ENCODE results near the gene MINDY3. TPM values are rescaled to one million over a fixed set of nuclear protein-coding genes. Genes with fewer than 3 reads are reported as not detected.
A peak's percentile ranks its signal among the peaks of the same experiment; 100 is the strongest.

MINDY3 gene
- polyA plus RNA-seq, 4 donors, result 11.1 to 26.7 (median 15.5) TPM

DNA sequence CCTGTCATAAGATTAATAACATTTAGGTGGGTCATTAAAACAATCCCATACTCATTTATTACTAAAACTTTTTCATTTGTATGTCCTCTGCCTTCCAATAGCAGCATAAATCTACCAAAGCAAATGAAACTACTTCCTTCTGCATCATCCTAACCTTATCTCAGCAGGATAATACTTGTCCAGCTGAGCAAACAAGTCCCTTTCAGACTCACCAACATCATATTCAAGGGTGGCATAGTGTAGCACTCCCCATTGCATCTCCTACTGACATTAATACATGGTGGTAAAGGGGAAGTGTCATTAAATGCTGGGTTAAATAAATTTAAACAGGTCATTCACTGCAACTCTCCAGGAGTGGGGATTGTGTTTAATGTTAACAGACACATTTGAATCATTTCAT lies 3.4 kb upstream of the MINDY3 start:
- Histone ChIP-seq H3K27me3 (ENCODE audit: control insufficient read depth in 3 of 3, insufficient read depth in 3 of 3, low read length in 3 of 3) (peaks cover 0 to 19% (median 0%) of the 10 kb centered on the region in 3 donors), H3K4me3 (ENCODE audit: low read depth in 1 of 3, low read length in 3 of 3) (no peak overlapping the region), H3K36me3 (ENCODE audit: control insufficient read depth in 3 of 3, insufficient read depth in 2 of 3, low read depth in 1 of 3, low read length in 3 of 3) (no peaks in the 10 kb centered on the region), H3K4me1 (ENCODE audit: control insufficient read depth in 3 of 3, insufficient read depth in 2 of 3, low read depth in 1 of 3, low read length in 2 of 3) (peaks cover 0 to 3% (median 0%) of the 10 kb centered on the region in 3 donors), H3K9me3 (ENCODE audit: control insufficient read depth in 2 of 2, insufficient read depth in 1 of 2, low read depth in 1 of 2, low read length in 1 of 2) (no peaks in the 10 kb centered on the region), H3K27ac (ENCODE audit: low read depth in 1 of 3, low read length in 2 of 3) (no peak overlapping the region)
- no peak for FAIRE-seq
- no peak for DNase-seq

DNA sequence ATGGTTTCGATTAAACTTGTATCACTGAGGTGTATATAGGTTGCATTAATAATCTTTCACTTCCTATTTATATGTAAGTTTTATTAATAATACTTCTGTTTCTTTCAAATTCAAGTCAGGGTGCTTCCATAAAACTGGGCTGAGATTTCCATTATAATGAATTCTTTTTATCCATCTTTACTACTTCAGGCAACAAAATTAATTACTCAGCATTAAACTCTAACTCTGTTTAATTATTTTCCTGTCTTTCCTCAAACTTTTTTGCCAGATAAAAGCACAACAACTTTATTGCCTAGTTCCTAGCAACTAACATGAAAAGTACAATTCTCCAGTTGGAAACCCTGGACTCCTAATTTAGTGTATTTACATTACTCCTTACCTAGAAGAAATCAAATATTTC lies 3.0 kb upstream of the MINDY3 start:
- Histone ChIP-seq H3K4me3 (ENCODE audit: low read depth in 1 of 3, low read length in 3 of 3) (no peak overlapping the region), H3K27ac (ENCODE audit: low read depth in 1 of 3, low read length in 2 of 3) (no peak overlapping the region), H3K27me3 (ENCODE audit: control insufficient read depth in 3 of 3, insufficient read depth in 3 of 3, low read length in 3 of 3) (peaks cover 0 to 19% (median 0%) of the 10 kb centered on the region in 3 donors), H3K9me3 (ENCODE audit: control insufficient read depth in 2 of 2, insufficient read depth in 1 of 2, low read depth in 1 of 2, low read length in 1 of 2) (no peaks in the 10 kb centered on the region), H3K4me1 (ENCODE audit: control insufficient read depth in 3 of 3, insufficient read depth in 2 of 3, low read depth in 1 of 3, low read length in 2 of 3) (peaks cover 0 to 4% (median 0%) of the 10 kb centered on the region in 3 donors), H3K36me3 (ENCODE audit: control insufficient read depth in 3 of 3, insufficient read depth in 2 of 3, low read depth in 1 of 3, low read length in 3 of 3) (no peaks in the 10 kb centered on the region)
- DNase-seq (no peak), FAIRE-seq (no peak)
- WGBS, 3 donors, result 89 to 96% (median 93%) methylated on average over 1 of the region's 1 CpG

DNA sequence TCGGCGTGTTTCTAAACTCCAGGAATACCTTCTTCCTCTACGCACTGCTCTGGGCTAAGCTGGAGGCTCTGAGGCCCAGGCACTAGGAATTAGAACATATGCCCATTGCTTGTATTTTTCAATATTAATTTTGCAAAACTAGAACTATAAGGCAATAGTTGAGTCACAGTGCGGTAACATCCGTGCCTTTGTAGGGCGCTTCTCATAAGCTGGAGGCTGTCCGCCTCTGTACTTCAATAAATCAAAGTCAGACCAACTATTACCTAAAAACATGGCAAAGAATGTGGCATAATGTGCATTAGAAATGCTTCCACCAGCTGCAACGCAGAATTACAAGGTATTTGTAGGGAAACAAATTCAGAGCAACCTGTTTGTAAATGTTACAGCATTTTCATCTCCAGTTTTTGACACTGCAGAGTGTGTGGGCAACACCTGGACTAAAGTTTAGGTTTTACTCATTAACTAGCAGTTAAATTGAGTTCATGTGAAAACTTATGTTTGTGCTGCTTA lies 440 bp upstream of the MINDY3 start:
- Histone ChIP-seq H3K27ac (ENCODE audit: low read depth in 1 of 3, low read length in 2 of 3) (peak overlapping the region; percentile 54 to 78 (median 67)), H3K4me3 (ENCODE audit: low read depth in 1 of 3, low read length in 3 of 3) (peak overlapping the region; percentile 49 to 97 (median 95)), H3K36me3 (ENCODE audit: control insufficient read depth in 3 of 3, insufficient read depth in 2 of 3, low read depth in 1 of 3, low read length in 3 of 3) (no peaks in the 10 kb centered on the region), H3K4me1 (ENCODE audit: control insufficient read depth in 3 of 3, insufficient read depth in 2 of 3, low read depth in 1 of 3, low read length in 2 of 3) (peaks cover 0 to 4% (median 4%) of the 10 kb centered on the region in 3 donors), H3K27me3 (ENCODE audit: control insufficient read depth in 3 of 3, insufficient read depth in 3 of 3, low read length in 3 of 3) (peaks cover 0 to 9% (median 0%) of the 10 kb centered on the region in 3 donors), H3K9me3 (ENCODE audit: control insufficient read depth in 2 of 2, insufficient read depth in 1 of 2, low read depth in 1 of 2, low read length in 1 of 2) (no peaks in the 10 kb centered on the region)
- FAIRE-seq (no peak), DNase-seq (no peak)
- WGBS, 3 donors, result 53 to 67% (median 57%) methylated on average over 8 of the region's 8 CpGs

DNA sequence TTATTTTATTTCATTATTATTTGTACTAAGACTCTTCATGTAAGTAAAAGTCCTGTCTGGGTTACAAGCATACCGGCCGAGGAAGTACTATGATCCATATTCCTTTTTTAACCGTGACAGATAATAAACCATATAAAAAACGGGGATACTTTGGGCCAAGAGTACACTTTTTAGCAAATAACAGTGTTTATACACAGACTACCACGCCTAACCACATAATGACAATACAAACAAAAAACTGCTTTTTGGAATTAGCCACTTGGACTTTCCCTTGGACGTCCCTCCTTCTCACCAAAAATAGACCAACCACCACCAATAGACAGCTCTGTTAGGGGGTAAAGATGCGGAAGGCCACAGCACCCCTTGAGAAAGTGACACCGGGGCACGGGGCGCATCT lies 800 bp downstream of the MINDY3 start:
- Histone ChIP-seq H3K27ac (ENCODE audit: low read depth in 1 of 3, low read length in 2 of 3) (peak overlapping the region in 2 of 3 donors; percentile 54 to 78), H3K4me1 (ENCODE audit: control insufficient read depth in 3 of 3, insufficient read depth in 2 of 3, low read depth in 1 of 3, low read length in 2 of 3) (peaks cover 0 to 4% (median 4%) of the 10 kb centered on the region in 3 donors), H3K9me3 (ENCODE audit: control insufficient read depth in 2 of 2, insufficient read depth in 1 of 2, low read depth in 1 of 2, low read length in 1 of 2) (no peaks in the 10 kb centered on the region), H3K4me3 (ENCODE audit: low read depth in 1 of 3, low read length in 3 of 3) (peak overlapping the region; percentile 49 to 97 (median 95)), H3K36me3 (ENCODE audit: control insufficient read depth in 3 of 3, insufficient read depth in 2 of 3, low read depth in 1 of 3, low read length in 3 of 3) (no peaks in the 10 kb centered on the region), H3K27me3 (ENCODE audit: control insufficient read depth in 3 of 3, insufficient read depth in 3 of 3, low read length in 3 of 3) (peaks cover 0 to 3% (median 0%) of the 10 kb centered on the region in 3 donors)
- FAIRE-seq (no peak), DNase-seq (no peak)
- 8 to 11% (median 10%) methylated on average over 10 of the region's 10 CpGs for WGBS, 3 donors

DNA sequence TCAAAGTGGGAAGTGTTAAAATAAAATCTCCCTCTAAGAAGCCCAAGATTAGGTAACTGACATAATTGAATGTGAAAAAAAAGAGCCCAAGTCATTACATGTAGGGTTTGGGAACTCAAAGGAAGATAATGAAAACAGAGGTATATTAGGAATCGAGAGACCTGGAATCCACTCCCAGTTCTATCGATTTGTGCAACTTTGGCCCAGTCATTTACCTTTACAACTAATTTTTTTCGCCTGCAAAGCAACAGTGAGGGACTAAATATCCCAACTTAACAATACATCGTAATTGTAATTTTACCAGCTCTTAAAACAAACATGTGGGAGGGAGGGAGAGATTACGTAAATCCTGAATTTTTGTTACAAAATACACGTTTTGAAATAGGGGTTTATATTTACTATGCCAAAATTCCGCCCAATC lies 1.4 kb downstream of the MINDY3 start:
- Histone ChIP-seq H3K4me1 (ENCODE audit: control insufficient read depth in 3 of 3, insufficient read depth in 2 of 3, low read depth in 1 of 3, low read length in 2 of 3) (peaks cover 0 to 4% (median 4%) of the 10 kb centered on the region in 3 donors), H3K27ac (ENCODE audit: low read depth in 1 of 3, low read length in 2 of 3) (no peak overlapping the region), H3K9me3 (ENCODE audit: control insufficient read depth in 2 of 2, insufficient read depth in 1 of 2, low read depth in 1 of 2, low read length in 1 of 2) (no peaks in the 10 kb centered on the region), H3K36me3 (ENCODE audit: control insufficient read depth in 3 of 3, insufficient read depth in 2 of 3, low read depth in 1 of 3, low read length in 3 of 3) (no peaks in the 10 kb centered on the region), H3K4me3 (ENCODE audit: low read depth in 1 of 3, low read length in 3 of 3) (no peak overlapping the region), H3K27me3 (ENCODE audit: control insufficient read depth in 3 of 3, insufficient read depth in 3 of 3, low read length in 3 of 3) (peaks cover 0 to 2% (median 0%) of the 10 kb centered on the region in 3 donors)
- no peak for DNase-seq
- no peak for FAIRE-seq
- 82 to 87% (median 84%) methylated on average over 7 of the region's 7 CpGs for WGBS, 3 donors

DNA sequence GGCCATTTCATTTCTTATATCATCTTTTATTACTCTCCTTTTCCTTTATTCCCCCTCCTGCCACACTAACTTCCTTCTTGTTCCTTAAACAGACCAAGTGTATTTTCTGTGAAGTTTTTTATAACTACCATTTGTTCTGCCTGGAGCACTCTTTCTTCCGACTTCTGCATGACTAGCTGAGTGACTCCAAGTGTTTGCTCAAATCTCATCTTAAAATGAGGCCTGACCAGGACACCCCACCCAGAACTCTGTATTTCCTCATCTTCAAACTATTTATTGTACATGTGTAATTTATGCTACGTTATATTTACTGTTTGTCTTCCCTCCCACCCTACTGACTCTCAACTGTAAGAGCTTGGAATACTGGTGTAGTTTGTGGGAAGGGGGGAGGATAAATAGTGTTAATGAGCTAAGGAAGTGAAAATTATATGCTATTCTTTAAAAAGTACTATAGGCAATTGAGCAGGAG lies 3.2 kb downstream of the MINDY3 start:
- peak in 1 of 2 donors; percentile 1 for DNase-seq

DNA sequence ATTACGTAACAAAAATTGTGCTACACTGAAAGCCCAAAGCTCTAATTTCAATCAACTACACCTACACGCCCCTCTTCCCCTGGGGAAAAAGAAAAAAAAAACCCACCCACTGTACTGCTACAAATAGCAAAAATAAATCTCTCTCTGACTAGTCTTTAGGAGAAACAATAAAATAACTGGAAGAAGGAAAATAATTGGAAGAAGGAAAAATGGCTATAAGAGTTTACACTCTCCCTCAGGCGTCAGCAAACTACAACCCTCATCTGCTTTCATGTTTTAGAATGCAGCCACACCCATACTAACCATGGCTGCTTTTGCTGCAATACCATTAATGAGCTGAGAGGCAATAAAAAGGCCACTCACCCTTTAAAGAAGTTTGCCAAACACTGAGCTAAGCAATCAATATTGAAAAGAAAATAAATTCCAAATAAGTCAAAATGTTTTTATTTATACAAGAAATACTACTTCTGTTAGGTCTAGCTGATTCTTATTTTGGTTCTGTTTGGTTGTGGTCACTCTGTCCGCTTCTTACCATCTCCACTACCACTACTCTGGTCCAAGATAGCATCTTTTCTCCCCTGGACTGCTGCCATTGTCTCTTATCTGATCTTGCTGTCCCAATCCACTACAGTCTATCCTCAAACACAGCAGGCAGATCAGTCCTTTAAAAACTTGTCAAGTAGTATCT lies 3.8 kb downstream of the MINDY3 start:
- peaks cover 0 to 3% of the 10 kb centered on the region in 2 donors for H3K9me3 ChIP-seq (ENCODE audit: control insufficient read depth in 2 of 2, insufficient read depth in 1 of 2, low read depth in 1 of 2, low read length in 1 of 2)
- peaks cover 0 to 4% (median 4%) of the 10 kb centered on the region in 3 donors for H3K4me1 ChIP-seq (ENCODE audit: control insufficient read depth in 3 of 3, insufficient read depth in 2 of 3, low read depth in 1 of 3, low read length in 2 of 3)
- no peak overlapping the region for H3K4me3 ChIP-seq (ENCODE audit: low read depth in 1 of 3, low read length in 3 of 3)
- WGBS, 3 donors, result 75 to 83% (median 80%) methylated on average over 4 of the region's 4 CpGs
- H3K36me3 ChIP-seq (ENCODE audit: control insufficient read depth in 3 of 3, insufficient read depth in 2 of 3, low read depth in 1 of 3, low read length in 3 of 3), result peaks cover 0 to 2% (median 0%) of the 10 kb centered on the region in 3 donors
- H3K27ac ChIP-seq (ENCODE audit: low read depth in 1 of 3, low read length in 2 of 3), result no peak overlapping the region
- FAIRE-seq, result no peak
- no peaks in the 10 kb centered on the region for H3K27me3 ChIP-seq (ENCODE audit: control insufficient read depth in 3 of 3, insufficient read depth in 3 of 3, low read length in 3 of 3)
- peak; percentile 37 to 43 for DNase-seq

More for the DNA sequence above, 3.2 kb downstream of the MINDY3 start:
- Histone ChIP-seq H3K36me3 (ENCODE audit: control insufficient read depth in 3 of 3, insufficient read depth in 2 of 3, low read depth in 1 of 3, low read length in 3 of 3) (no peaks in the 10 kb centered on the region), H3K27ac (ENCODE audit: low read depth in 1 of 3, low read length in 2 of 3) (no peak overlapping the region), H3K4me3 (ENCODE audit: low read depth in 1 of 3, low read length in 3 of 3) (no peak overlapping the region), H3K27me3 (ENCODE audit: control insufficient read depth in 3 of 3, insufficient read depth in 3 of 3, low read length in 3 of 3) (no peaks in the 10 kb centered on the region), H3K9me3 (ENCODE audit: control insufficient read depth in 2 of 2, insufficient read depth in 1 of 2, low read depth in 1 of 2, low read length in 1 of 2) (no peaks in the 10 kb centered on the region), H3K4me1 (ENCODE audit: control insufficient read depth in 3 of 3, insufficient read depth in 2 of 3, low read depth in 1 of 3, low read length in 2 of 3) (peaks cover 0 to 4% (median 4%) of the 10 kb centered on the region in 3 donors)
- 69 to 78% (median 70%) methylated on average over 2 of the region's 2 CpGs for WGBS, 3 donors
- FAIRE-seq, result no peak

DNA sequence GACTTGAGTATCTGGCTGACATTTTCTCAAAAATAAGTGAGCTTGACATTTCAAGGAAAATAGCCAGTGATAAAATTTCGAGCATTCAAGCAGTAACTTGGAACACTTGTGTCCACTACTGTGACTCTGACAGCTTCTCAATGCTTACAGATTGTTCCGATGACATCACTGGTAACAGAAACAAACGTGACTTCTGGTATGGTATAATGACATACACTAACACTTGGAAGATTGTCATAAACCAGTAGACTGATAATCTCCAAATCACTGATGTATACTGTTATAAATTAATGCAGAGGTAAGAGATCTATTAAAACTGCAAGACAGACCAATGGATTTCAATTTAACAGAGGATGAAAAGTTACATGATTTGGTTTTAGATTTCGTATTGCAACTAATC lies 6.5 kb downstream of the MINDY3 start:
- Histone ChIP-seq H3K4me3 (ENCODE audit: low read depth in 1 of 3, low read length in 3 of 3) (no peak overlapping the region), H3K4me1 (ENCODE audit: control insufficient read depth in 3 of 3, insufficient read depth in 2 of 3, low read depth in 1 of 3, low read length in 2 of 3) (peaks cover 0 to 4% (median 1%) of the 10 kb centered on the region in 3 donors), H3K9me3 (ENCODE audit: control insufficient read depth in 2 of 2, insufficient read depth in 1 of 2, low read depth in 1 of 2, low read length in 1 of 2) (peaks cover 0 to 15% of the 10 kb centered on the region in 2 donors), H3K36me3 (ENCODE audit: control insufficient read depth in 3 of 3, insufficient read depth in 2 of 3, low read depth in 1 of 3, low read length in 3 of 3) (peaks cover 0 to 2% (median 0%) of the 10 kb centered on the region in 3 donors), H3K27ac (ENCODE audit: low read depth in 1 of 3, low read length in 2 of 3) (no peak overlapping the region), H3K27me3 (ENCODE audit: control insufficient read depth in 3 of 3, insufficient read depth in 3 of 3, low read length in 3 of 3) (no peaks in the 10 kb centered on the region)
- WGBS, 3 donors, result 64 to 84% (median 77%) methylated on average over 4 of the region's 4 CpGs
- FAIRE-seq (no peak), DNase-seq (no peak)

Measured in small intestine (tissue), 7 donors.